ENCODE measurements around the gene FAM25C. TPM values are rescaled to one million over a fixed set of nuclear protein-coding genes. Genes with fewer than 3 reads are reported as not detected.
A peak's percentile ranks its signal among the peaks of the same experiment; 100 is the strongest.
"Not testable (repeated sequence)": the region's sequence is repeated elsewhere in the genome, so short reads cannot be mapped to it uniquely, and the experiment has no call there.

The FAM25C gene
- total and polyA plus RNA-seq, 7 donors: 0.56 TPM; not detected in 6

DNA sequence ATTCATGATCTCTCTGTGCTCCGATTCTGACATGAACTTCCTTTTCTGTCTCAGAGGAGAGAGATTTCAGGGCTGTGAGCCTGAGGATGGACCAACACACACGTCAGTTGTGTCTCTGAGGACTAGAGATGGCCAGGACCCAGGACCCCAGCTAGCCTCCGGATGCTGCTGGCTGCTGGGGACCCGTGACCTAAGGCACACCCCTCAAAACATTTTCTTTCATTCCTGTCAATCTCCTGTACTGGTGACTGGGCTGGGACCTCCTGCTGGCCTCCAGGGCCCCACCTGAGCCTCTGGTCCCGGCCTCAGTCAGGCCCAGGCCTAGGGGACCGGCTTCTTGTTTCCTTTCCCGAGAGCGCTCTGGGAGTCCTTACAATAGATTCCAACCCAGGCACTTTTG is 42.4 kb downstream of the FAM25C start:
- 40 to 52% (median 52%) methylated on average over 8 of the region's 8 CpGs for WGBS, 3 donors
- intact Hi-C loops (cut with DNase I); H3K4me3 ChIP-seq; H3K27ac ChIP-seq; H3K36me3 ChIP-seq (ENCODE audit: insufficient read depth in 1 of 2, low read depth in 1 of 2); H3K9me3 ChIP-seq; H3K4me1 ChIP-seq; H3K27me3 ChIP-seq (ENCODE audit: insufficient read depth in 3 of 3, low read length in 2 of 3): not testable (repeated sequence)
- DNase-seq (peak in 1 of 2 donors; percentile 17), ATAC-seq (peak in 1 of 4 donors; percentile 30)

DNA sequence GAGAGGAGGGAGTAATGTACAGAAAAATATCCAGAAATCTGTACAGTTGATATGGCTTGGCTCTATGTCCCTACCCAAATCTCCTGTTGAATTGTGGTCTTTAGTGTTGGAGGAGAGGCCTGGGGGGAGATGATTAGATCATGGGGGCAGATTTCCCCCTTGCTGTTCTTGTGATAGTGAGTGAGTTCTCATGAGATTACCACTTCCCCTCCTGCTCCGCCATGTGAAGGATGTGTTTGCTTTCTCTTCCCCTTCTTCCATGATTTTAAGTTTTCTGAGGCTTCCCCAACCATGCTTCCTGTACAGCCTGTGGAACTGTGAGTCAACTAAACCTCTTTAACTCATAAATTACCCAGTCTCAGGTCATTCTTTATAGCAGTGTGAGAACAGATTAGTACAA is 52.2 kb downstream of the FAM25C start:
- H3K4me1 ChIP-seq; H3K27ac ChIP-seq; H3K4me3 ChIP-seq; H3K36me3 ChIP-seq (ENCODE audit: insufficient read depth in 1 of 2, low read depth in 1 of 2); ATAC-seq; DNase-seq; H3K27me3 ChIP-seq (ENCODE audit: insufficient read depth in 3 of 3, low read length in 2 of 3); H3K9me3 ChIP-seq; intact Hi-C loops (cut with DNase I): not testable (repeated sequence)
- WGBS, 3 donors: 75 to 77% (median 75%) methylated on average over 1 of the region's 1 CpG

Other genes with a start within 250 kb of the FAM25C start
- gene SYT15B, start 236.2 kb downstream of the FAM25C start, total RNA-seq: 1 to 10 TPM in 1 of 4 donors, under 1 TPM in 2, not detected in 1; 0.15 to 1.5 (median 0.36) TPM
- under 1 TPM in 2 of 3 donors, not detected in 1; 0.17 to 0.33 TPM for gene SYT15B, start 236.2 kb downstream of the FAM25C start, polyA plus RNA-seq
- gene NPY4R2, start 81.1 kb downstream of the FAM25C start, total RNA-seq: not detected
- gene NPY4R2, start 81.1 kb downstream of the FAM25C start, polyA plus RNA-seq: not detected

Measured in psoas muscle (tissue), 8 donors.